ENCODE data around the gene MARCHF2.
"Not testable (repeated sequence)": the region's sequence is repeated elsewhere in the genome, so short reads cannot be mapped to it uniquely, and the experiment has no call there.

The MARCHF2 gene

DNA sequence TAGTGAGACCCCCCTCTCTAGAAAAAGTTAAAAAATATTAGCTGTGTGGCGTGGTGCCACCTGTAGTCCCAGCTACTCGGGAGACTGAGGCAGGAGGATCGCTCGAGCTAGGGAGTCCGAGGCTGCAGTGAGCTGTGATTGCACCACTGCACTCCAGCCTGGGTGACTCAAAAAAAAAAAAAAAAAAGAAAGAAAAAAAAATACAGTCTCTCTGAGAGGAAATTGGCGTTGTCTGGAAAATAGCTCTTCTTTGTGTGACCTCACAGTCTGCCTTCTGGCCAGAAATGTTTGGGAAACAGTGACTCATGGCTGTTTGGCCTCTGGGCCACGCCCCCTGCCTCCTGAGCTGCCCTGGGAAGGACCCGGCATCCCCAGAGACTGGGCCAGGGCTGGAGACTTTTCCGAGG, 10.7 kb downstream of the MARCHF2 start:
- H3K9me3 Mint-ChIP-seq = no peaks in the 10 kb centered on the region

DNA sequence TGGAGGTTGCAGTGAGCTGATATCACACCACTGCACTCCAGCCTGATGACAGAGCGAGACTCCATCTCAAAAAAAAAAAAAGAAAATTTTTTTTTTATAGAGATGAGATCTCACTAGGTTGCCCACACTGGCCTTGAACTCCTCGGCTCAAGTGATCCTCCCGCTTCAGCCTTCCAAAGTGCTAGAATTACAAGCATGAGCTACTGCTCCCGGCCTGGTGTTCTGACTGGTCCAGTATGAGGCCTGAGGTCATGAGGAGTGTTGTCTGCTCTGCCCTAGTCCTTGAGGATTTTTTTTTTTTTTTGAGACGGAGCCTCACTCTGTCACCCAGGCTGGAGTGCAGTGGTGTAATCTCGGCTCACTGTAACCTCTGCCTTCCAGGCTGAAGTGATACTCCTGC, 12.2 kb downstream of the MARCHF2 start:
- H3K27ac Mint-ChIP-seq; H3K4me3 Mint-ChIP-seq; H3K9me3 Mint-ChIP-seq; H3K4me1 Mint-ChIP-seq; ATAC-seq; DNase-seq (ENCODE audit: low spot score in 2 of 2): not testable (repeated sequence)
- peaks cover 27% of the 10 kb centered on the region for H3K36me3 Mint-ChIP-seq

More for the DNA sequence above, 10.7 kb downstream of the MARCHF2 start:
- DNase-seq (ENCODE audit: low spot score in 2 of 2) (no peak), ATAC-seq (no peak)
- H3K36me3 Mint-ChIP-seq = peaks cover 27% of the 10 kb centered on the region
- no peak overlapping the region for H3K4me3 Mint-ChIP-seq
- no peak overlapping the region for H3K27ac Mint-ChIP-seq
- no peaks in the 10 kb centered on the region for H3K4me1 Mint-ChIP-seq

DNA sequence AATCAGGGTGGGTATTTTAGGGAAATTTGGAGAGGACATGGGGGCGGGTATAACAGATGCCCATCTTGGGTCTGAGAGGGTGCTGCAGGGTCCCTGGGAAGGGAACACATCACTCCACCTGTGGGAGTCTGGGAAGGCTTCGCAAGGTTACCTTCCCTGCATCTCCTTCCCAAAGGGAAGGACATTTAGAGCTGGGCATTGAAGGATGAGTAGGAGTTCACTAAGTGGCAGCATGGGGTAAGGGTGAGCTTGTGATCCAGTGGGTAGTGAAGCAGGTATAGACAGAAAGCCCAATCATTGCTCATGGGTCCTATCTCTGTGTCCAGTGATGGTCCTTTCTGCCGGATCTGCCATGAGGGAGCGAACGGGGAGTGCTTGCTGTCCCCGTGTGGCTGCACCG, 13.2 kb downstream of the MARCHF2 start:
- H3K36me3 Mint-ChIP-seq = peaks cover 30% of the 10 kb centered on the region
- DNase-seq (ENCODE audit: low spot score in 2 of 2) (no peak), ATAC-seq (no peak)
- no peak overlapping the region for H3K4me3 Mint-ChIP-seq
- H3K4me1 Mint-ChIP-seq = peaks cover 4% of the 10 kb centered on the region
- H3K27ac Mint-ChIP-seq = peak overlapping the region; percentile 29
- no peaks in the 10 kb centered on the region for H3K9me3 Mint-ChIP-seq

DNA sequence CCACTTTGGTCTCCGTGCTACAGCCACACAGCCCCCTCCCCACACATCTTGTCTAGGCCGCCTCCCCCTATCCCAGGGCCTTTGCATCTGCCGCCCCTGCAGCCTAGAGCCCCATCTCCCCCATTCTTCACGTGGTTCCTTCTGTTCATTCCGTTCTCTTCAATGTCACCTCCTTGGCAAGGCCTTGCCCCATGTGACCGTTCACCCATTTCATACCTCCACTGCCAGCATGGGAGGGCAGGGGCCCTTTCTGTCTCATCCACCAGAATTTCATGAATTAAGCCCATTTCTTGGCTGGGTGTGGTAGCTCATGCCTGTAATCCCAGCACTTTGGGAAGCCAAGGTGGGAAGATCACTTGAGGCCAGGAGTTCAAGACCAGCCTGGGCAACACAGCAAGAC, 15.9 kb downstream of the MARCHF2 start:
- DNase-seq (ENCODE audit: low spot score in 2 of 2) (no peak), ATAC-seq (no peak)
- Mint-ChIP-seq H3K4me1 (peaks cover 4% of the 10 kb centered on the region), H3K36me3 (peaks cover 20% of the 10 kb centered on the region), H3K9me3 (no peaks in the 10 kb centered on the region), H3K27ac (no peak overlapping the region), H3K4me3 (no peak overlapping the region)

DNA sequence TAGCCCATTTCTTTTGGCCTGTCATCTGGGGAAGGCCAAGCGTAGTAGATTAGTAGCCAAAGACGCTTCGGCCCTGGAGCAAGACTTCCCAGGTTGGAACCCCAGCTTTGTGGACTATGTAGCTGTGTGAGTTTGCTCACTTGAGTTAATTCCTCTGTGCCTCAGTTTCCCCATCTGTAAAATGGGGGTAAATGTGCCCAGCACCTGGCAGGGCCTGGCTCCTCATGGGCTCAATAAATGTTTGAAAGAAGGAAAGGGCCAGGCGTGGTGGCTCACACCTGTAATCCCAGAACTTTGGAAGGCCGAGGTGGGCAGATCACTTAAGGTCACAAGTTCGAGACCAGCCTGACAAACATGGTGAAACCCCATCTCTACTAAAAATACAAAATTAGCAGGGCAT, 16.7 kb downstream of the MARCHF2 start:
- Mint-ChIP-seq H3K4me1 (peaks cover 4% of the 10 kb centered on the region), H3K36me3 (peaks cover 20% of the 10 kb centered on the region), H3K27ac (no peak overlapping the region), H3K4me3 (no peak overlapping the region), H3K9me3 (no peaks in the 10 kb centered on the region)
- DNase-seq (ENCODE audit: low spot score in 2 of 2) (no peak), ATAC-seq (no peak)

DNA sequence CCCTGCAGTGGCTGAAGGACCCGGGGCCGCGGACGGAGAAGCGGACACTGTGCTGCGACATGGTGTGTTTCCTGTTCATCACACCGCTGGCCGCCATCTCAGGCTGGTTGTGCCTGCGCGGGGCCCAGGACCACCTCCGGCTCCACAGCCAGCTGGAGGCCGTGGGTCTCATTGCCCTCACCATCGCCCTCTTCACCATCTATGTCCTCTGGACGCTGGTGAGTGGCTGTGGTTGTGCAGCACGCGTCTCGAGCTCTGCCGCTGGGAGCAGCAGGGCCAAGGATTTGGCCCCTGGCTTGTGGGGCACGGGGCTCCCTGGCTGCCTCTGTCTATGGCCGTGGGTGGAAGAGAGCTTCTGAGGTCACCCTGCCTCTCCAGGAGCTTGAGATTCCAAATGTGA, 17.5 kb downstream of the MARCHF2 start:
- H3K36me3 Mint-ChIP-seq = peaks cover 20% of the 10 kb centered on the region
- DNase-seq (ENCODE audit: low spot score in 2 of 2) = no peak
- no peak overlapping the region for H3K4me3 Mint-ChIP-seq
- H3K9me3 Mint-ChIP-seq = no peaks in the 10 kb centered on the region
- peaks cover 4% of the 10 kb centered on the region for H3K4me1 Mint-ChIP-seq
- ATAC-seq = no peak
- H3K27ac Mint-ChIP-seq = peak overlapping the region; percentile 59

DNA sequence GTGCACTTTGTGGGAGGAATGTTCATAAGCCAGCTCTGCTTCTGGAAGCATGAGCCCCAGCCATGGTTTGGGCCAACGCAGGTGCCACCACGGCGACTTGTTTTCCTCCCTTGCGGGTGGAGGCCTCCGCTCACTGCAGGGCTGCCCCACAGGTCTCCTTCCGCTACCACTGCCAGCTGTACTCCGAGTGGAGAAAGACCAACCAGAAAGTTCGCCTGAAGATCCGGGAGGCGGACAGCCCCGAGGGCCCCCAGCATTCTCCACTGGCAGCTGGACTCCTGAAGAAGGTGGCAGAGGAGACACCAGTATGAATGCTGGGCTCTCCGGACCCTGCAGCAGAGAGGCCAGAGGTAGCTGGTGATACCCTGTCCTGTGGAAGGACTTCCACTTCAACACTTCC, 25.1 kb downstream of the MARCHF2 start:
- H3K27ac Mint-ChIP-seq = no peak overlapping the region
- no peaks in the 10 kb centered on the region for H3K9me3 Mint-ChIP-seq
- DNase-seq (ENCODE audit: low spot score in 2 of 2) (no peak), ATAC-seq (no peak)
- peaks cover 7% of the 10 kb centered on the region for H3K36me3 Mint-ChIP-seq
- no peaks in the 10 kb centered on the region for H3K4me1 Mint-ChIP-seq
- no peak overlapping the region for H3K4me3 Mint-ChIP-seq

DNA sequence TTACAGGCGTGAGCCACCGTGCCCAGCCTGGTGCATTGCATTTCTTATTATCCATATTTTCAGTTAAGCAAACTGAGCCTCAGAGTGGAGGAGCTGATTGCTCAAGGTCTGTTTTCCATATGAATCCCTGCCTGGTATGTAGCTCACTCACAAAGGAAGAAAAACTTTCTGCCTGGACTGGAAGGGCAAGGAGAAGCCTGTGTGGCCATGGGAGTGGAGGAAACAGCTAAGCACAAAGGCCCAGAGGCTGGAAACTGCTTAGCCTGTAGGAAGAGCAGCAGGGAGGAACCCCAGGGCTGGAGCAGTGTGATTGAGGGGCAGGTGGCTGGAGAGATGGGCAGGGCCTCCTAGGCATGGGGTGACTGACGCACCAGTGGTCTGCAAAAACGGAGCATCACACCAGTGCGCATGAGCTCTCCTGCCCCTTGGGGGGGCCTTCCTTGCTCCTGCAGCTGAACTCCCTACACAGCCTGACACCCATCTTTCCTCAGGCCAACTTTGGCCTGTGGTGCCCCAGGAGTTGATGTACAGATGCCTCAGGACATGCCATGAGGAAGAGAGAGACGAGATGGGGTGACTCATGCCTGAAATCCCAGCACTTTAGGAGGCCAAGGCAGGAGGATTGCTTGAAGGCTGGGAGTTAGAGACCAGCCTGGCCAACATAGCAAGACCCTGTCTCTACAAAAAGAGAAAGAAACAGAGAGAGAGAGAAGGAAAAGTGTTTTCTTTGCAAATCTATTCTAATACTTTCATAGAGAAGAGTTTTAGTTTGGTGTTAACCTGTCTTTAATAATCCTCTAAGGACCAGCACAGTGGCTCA, 28.8 kb downstream of the MARCHF2 start:
- DNase-seq (ENCODE audit: low spot score in 2 of 2) (no peak), ATAC-seq (no peak)
- peak overlapping the region; percentile 57 for H3K27ac Mint-ChIP-seq
- no peak overlapping the region for H3K4me3 Mint-ChIP-seq
- H3K36me3 Mint-ChIP-seq = peaks cover 34% of the 10 kb centered on the region
- no peaks in the 10 kb centered on the region for H3K9me3 Mint-ChIP-seq
- H3K4me1 Mint-ChIP-seq = peaks cover 23% of the 10 kb centered on the region

DNA sequence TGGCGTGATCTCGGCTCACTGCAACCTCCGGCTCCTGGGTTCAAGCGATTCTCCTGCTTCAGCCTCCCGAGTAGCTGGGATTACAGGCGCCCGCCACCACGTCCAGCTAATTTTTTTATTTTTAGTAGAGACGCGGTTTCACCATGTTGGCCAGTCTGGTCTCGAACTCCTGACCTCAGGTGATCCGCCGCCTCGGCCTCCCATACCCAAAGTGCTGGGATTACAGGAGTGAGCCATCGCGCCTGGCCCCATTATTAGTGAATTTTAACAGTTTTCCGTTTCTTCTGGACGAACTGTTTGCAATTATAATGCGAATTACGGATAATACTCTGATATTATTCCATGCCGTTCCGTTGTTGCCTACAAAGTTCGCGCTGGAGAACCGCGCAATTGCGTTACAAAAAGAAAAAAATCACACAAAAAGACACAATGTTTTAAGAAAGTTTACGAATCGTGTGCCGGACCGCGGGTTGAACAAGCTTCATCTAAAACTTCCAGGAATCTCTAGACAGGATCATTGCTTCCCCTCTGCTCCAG, 31.1 kb downstream of the MARCHF2 start:
- DNase-seq (ENCODE audit: low spot score in 2 of 2); ATAC-seq; H3K9me3 Mint-ChIP-seq: not testable (repeated sequence)
- peaks cover 43% of the 10 kb centered on the region for H3K4me1 Mint-ChIP-seq
- H3K27ac Mint-ChIP-seq = peak overlapping the region; percentile 99
- H3K4me3 Mint-ChIP-seq = peak overlapping the region; percentile 90
- peaks cover 53% of the 10 kb centered on the region for H3K36me3 Mint-ChIP-seq

DNA sequence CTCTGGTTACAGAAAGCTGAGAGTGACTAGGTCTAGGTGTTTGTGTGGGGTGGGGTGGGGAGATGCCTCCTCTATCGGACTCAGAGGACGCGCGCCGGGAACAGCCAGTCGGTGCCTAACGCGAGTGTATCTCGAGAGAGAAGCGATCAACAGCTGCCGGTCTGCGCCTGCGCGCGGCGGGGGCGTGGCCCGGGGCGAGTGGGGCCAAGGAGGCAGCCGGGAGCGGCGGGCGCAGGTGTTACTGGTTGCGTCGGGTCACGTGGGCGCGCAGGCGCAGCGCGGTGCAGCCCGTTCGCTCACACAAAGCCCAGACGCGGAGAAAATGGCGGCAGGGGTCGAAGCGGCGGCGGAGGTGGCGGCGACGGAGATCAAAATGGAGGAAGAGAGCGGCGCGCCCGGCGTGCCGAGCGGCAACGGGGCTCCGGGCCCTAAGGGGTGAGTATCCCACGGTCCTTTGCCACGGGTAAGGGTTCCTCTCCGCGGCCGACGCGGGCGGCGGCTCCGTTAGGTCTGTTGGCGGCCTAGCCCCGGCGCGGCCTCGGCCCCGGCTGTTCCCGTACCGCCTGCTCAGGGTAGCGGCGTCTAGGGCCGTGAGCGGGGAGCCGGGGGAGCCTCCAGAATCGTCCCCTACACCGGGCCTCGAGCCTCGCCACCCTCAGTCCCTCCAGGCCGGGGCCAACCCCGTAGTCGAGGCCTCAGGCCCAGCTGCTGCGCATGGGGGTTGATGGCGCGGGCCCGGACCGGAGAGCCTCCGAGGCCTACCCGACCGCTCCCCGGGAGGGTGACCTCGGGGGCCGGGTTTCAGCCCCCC, 31.8 kb downstream of the MARCHF2 start, which contains the start of gene HNRNPM:
HNRNPM (plus strand) TSS at position 299 of the 811 bp plus-strand sequence; CDS start at position 323, 24 bp downstream.
- Mint-ChIP-seq H3K4me3 (peak within 1 kb of the TSS; percentile 90), H3K9me3 (no peaks in the 10 kb centered on the region), H3K27ac (peak within 1 kb of the TSS; percentile 99), H3K4me1 (peaks cover 47% of the 10 kb centered on the region), H3K36me3 (peaks cover 57% of the 10 kb centered on the region)
- DNase-seq (ENCODE audit: low spot score in 2 of 2) = peak; percentile 99 to 100
- ATAC-seq = peak; percentile 94

DNA sequence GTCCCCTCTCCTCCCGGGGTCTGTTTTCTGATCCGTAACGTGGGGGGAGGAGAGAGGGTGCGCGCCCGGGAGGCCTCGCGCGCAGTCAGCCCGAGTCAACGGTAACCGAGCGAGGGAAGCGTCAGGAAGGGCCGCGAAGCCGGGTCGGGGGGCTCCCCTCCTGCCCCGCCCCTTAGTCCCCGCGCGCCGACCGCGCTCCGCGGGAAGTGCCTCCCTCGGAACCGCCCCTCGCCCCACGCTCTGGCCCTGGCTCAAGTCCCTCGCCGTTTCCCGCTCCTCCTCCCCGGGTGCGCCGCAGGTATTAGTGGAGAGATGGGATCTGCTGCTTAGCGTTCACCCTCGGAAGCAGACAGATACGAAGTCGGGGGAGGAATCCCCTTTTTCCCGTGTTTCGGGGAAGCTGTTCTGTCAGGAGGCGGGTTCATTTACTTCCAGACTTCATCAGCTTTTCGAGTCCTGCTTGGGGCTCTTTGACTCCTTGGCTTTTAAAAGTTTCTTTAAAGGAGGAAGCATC, 32.4 kb downstream of the MARCHF2 start:
- Mint-ChIP-seq H3K4me1 (peaks cover 52% of the 10 kb centered on the region), H3K4me3 (peak overlapping the region; percentile 90), H3K27ac (peak overlapping the region; percentile 99), H3K9me3 (no peaks in the 10 kb centered on the region), H3K36me3 (peaks cover 61% of the 10 kb centered on the region)
- ATAC-seq = peak; percentile 38
- DNase-seq (ENCODE audit: low spot score in 2 of 2) = peak; percentile 27 to 74

DNA sequence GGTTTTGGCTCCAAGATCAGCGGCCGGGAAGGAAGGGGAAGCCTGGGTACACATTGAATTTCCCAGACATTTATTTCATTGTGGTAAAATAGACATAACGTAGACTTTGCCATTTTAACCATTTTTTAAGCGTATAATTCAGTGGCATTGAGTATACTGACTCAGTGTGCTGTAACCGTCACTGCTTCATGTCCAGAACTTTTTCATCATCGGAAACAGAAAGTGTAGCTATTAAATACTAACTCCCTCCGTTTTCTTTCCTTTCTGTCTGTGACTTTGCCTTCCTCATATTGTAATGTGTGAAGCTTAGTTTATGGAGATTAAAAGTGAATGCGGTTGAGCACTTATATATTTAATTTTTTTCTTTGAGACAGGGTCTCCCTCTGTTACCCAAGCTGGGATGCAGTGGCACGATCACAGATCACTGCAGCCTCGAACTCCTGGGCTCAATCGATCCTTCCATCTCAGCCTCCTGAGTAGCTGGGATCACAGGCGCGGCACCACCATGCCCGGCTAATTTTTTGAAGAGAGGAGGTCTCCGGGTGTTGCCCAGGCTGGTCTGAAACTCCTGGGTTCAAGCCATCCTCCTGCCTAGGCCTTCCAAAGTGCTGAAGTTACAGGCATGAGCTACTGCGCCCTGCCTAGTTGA, 33.1 kb downstream of the MARCHF2 start:
- peaks cover 56% of the 10 kb centered on the region for H3K4me1 Mint-ChIP-seq

DNA sequence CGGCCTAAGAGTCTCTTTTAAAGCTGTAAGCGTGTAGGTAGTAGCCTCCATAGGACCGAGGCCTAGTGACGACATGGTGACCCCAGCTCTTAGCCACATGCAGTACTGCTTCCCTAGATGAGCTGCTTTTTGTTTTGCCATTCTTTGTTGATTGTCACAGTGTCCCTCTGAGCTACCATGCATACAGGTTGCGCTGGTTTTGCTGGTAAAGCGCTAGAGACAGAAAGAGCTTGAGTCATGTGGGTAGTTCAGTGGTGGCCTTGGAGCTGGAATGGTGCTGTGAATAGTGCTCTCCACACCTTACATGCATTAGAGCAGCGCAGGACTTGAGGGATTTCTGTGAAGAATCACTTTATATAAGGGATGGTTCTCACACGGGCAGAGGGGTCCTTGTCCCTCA, 36.7 kb downstream of the MARCHF2 start:
- Mint-ChIP-seq H3K27ac (peak overlapping the region; percentile 35), H3K9me3 (no peaks in the 10 kb centered on the region), H3K36me3 (peaks cover 96% of the 10 kb centered on the region), H3K4me1 (peaks cover 82% of the 10 kb centered on the region), H3K4me3 (peak overlapping the region; percentile 11)
- DNase-seq (ENCODE audit: low spot score in 2 of 2) = no peak
- ATAC-seq = no peak

More for the DNA sequence above, 33.1 kb downstream of the MARCHF2 start:
- Mint-ChIP-seq H3K36me3 (peaks cover 68% of the 10 kb centered on the region), H3K9me3 (no peaks in the 10 kb centered on the region), H3K4me3 (peak overlapping the region; percentile 90), H3K27ac (peak overlapping the region; percentile 99)
- DNase-seq (ENCODE audit: low spot score in 2 of 2) = no peak
- no peak for ATAC-seq

DNA sequence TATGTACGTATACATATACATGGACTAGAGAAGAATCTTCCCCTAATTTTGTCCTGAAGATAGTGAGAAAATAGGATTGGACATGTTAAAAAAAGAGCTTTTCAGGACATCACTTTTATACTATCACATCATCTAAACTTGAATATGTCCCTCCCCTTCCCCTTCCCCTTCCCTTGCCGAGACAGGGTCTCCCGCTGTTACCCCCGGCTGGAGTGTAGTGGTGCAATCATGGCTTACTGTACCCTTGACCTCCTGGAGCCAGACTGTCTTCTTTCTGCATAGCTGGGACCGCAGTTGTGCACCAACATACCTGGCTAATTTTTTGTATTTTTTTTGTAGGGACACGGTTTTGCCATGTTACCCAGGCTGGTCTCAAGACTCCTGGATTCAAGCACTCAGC, 38.3 kb downstream of the MARCHF2 start:
- Mint-ChIP-seq H3K4me1 (peaks cover 86% of the 10 kb centered on the region), H3K9me3 (no peaks in the 10 kb centered on the region), H3K36me3 (peaks cover 98% of the 10 kb centered on the region), H3K27ac (peak overlapping the region; percentile 40), H3K4me3 (peak overlapping the region; percentile 5)
- DNase-seq (ENCODE audit: low spot score in 2 of 2) = no peak
- ATAC-seq = no peak

DNA sequence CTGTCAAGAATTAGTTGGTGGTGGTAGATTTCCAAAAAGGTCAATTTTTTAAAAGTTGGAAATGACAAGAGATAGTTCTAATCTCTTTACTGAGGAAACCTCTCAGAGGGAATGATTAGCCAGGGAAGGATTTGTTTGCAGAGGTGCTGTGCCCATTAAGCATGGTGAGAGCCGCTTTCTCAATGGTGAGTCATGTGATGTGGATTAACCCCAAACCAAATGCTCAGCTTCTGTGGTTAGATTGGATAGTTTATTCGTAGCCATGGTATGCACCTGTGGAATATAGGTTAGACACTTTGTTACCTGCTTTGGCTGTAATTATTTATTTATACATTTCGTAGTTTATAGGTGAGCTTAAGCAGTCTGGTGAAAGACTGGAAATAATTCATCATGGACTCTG, 38.8 kb downstream of the MARCHF2 start:
- peak; percentile 86 for ATAC-seq
- H3K4me3 Mint-ChIP-seq = peak overlapping the region; percentile 5

More for the DNA sequence above, 38.8 kb downstream of the MARCHF2 start:
- Mint-ChIP-seq H3K27ac (peak overlapping the region; percentile 48), H3K4me1 (peaks cover 86% of the 10 kb centered on the region), H3K36me3 (peaks cover 98% of the 10 kb centered on the region), H3K9me3 (no peaks in the 10 kb centered on the region)
- DNase-seq (ENCODE audit: low spot score in 2 of 2) = no peak

All from stimulated activated effector memory CD8-positive, alpha-beta T cell treated with anti-CD3 and anti-CD28 coated beads, Interleukin-12 subunit alpha, Interleukin-12 subunit beta, amount 100 ng/mL, for 72 hours (primary cell).